SK-N-SH treated with all-trans-retinoic acid at 6 μM for 48 hours (cell line): ENCODE data around the gene RHBDL1.

Experiments
- ARNTL ChIP-seq: fragments of 450-650 bp; formaldehyde crosslinking; IDR thresholded peaks from 2 replicates; pipeline ENCODE4 v1.5.0; 2020; ENCODE audit warnings: low read depth, mild to moderate bottlenecking, moderate library complexity, borderline replicate concordance
- BACH2 ChIP-seq: fragments of 250-450 bp; sonication (Bioruptor Pico); IDR thresholded peaks from 2 replicates; pipeline ENCODE4 v1.9.0; 2021; ENCODE audit warnings: mild to moderate bottlenecking, borderline replicate concordance
- CSDC2 ChIP-seq: fragments of 250-450 bp; sonication (Bioruptor Pico); IDR thresholded peaks from 2 replicates; pipeline ENCODE4 v1.5.0; 2020; ENCODE audit warnings: mild to moderate bottlenecking, moderate library complexity
- ESRRG ChIP-seq: fragments of 250-450 bp; sonication (Bioruptor Pico); IDR thresholded peaks from 2 replicates; pipeline ENCODE4 v1.6.1; 2021; ENCODE audit warnings: mild to moderate bottlenecking
- GLIS3 ChIP-seq: fragments of 250-450 bp; sonication (Bioruptor Pico); IDR thresholded peaks from 2 replicates; pipeline ENCODE4 v1.5.0; 2020; ENCODE audit warnings: mild to moderate bottlenecking, moderate library complexity
- ISL1 ChIP-seq: fragments of 250-450 bp; sonication (Bioruptor Pico); IDR thresholded peaks from 2 replicates; pipeline ENCODE4 v2.1.2; 2022; ENCODE audit warnings: mild to moderate bottlenecking, moderate library complexity
- OSR1 ChIP-seq: fragments of 250-450 bp; sonication (Bioruptor Pico); IDR thresholded peaks from 2 replicates; pipeline ENCODE4 v1.8.0; 2022; ENCODE audit warnings: moderate library complexity, mild to moderate bottlenecking, inconsistent platforms
- PATZ1 ChIP-seq: fragments of 250-450 bp; sonication (Bioruptor Pico); IDR thresholded peaks from 2 replicates; pipeline ENCODE4 v1.8.0; 2020; ENCODE audit warnings: mild to moderate bottlenecking, moderate library complexity, borderline replicate concordance
- TOX ChIP-seq: fragments of 250-450 bp; sonication (Bioruptor Pico); IDR thresholded peaks from 2 replicates; pipeline ENCODE4 v1.8.0; 2021; ENCODE audit warnings: mild to moderate bottlenecking, moderate library complexity, borderline replicate concordance
- TSHZ2 ChIP-seq: fragments of 250-450 bp; sonication (Bioruptor Pico); IDR thresholded peaks from 2 replicates; pipeline ENCODE4 v1.5.0; 2020; ENCODE audit warnings: mild to moderate bottlenecking, moderate library complexity
- ZC3H10 ChIP-seq: fragments of 250-450 bp; sonication (Bioruptor Pico); IDR thresholded peaks from 2 replicates; pipeline ENCODE4 v1.5.1; 2021; ENCODE audit warnings: mild to moderate bottlenecking, moderate library complexity
- ZFP3 ChIP-seq: fragments of 250-450 bp; sonication (Bioruptor Pico); IDR thresholded peaks from 2 replicates; pipeline ENCODE4 v1.5.0; 2020; ENCODE audit warnings: mild to moderate bottlenecking, moderate library complexity
- ZNF565 ChIP-seq: fragments of 450-650 bp; formaldehyde crosslinking; conservative IDR thresholded peaks from 2 replicates; pipeline ENCODE4 v1.5.0; 2020; ENCODE audit warnings: low read depth, mild to moderate bottlenecking, moderate library complexity

GRCh38 chr16:659618-660017 lies 15.9 kb upstream of the RHBDL1 start:
- TF ChIP-seq ZNF565 (CRISPR knock-in tag) (no peak), ESRRG (no peak), GLIS3 (CRISPR knock-in tag) (no peak), ZFP3 (CRISPR knock-in tag) (no peak), OSR1 (CRISPR knock-in tag) (no peak), PATZ1 (no peak), BACH2 (CRISPR knock-in tag) (no peak), TOX (CRISPR knock-in tag) (no peak), TSHZ2 (no peak), ZC3H10 (no peak), CSDC2 (no peak), ISL1 (CRISPR knock-in tag) (no peak), ARNTL (CRISPR knock-in tag) (no peak)
